Body of pancreas (tissue), 4 donors: ENCODE results near the gene FAM180A. TPM values are rescaled to one million over a fixed set of nuclear protein-coding genes. Genes with fewer than 3 reads are reported as not detected.
A peak's percentile ranks its signal among the peaks of the same experiment; 100 is the strongest.

Experiments
- ATAC-seq: fragments of 150-250 bp; one replicate; pipeline ENCODE4 v1.9.1; 2016
- DNase-seq, 4 donors: peaks; one replicate each; pipeline ENCODE4 v3.0.0-alpha.2; 2019
- H3K27ac ChIP-seq, 4 donors: fragments of 200-600 bp; sonication (generic); 1 replicate in 3 of 4; 2 replicates in 1 of 4; pipeline versions ENCODE4 v1.5.1 to v1.6.1; 2016 to 2019; ENCODE audit warnings: mild to moderate bottlenecking in 1 of 4, mixed read lengths in 1 of 4, moderate library complexity in 1 of 4
- H3K27me3 ChIP-seq, 2 donors: fragments of 200-600 bp; sonication (generic); one replicate each; pipeline ENCODE4 v1.6.0; 2016; ENCODE audit warnings: mild to moderate bottlenecking in 1 of 2
- H3K36me3 ChIP-seq, 2 donors: fragments of 200-600 bp; sonication (generic); replicated peaks in 1 of 2; 2 replicates each; pipeline ENCODE4 v1.5.1; 2016; ENCODE audit warnings: low read depth in 2 of 2; ENCODE audit not compliant: insufficient read depth in 1 of 2
- H3K4me1 ChIP-seq: fragments of 200-600 bp; sonication (generic); one replicate; pipeline ENCODE4 v1.6.0; 2016
- H3K4me3 ChIP-seq, 2 donors: fragments of 200-600 bp; sonication (generic); 1 replicate in 1 of 2; 2 replicates in 1 of 2; pipeline ENCODE4 v1.5.1; 2016 to 2019
- H3K9me3 ChIP-seq, 3 donors: fragments of 200-600 bp; sonication (generic); 1 replicate in 2 of 3; 2 replicates in 1 of 3; pipeline ENCODE4 v1.5.1; 2016
- CTCF ChIP-seq, 7 experiments: fragments of 450-650 bp in 4 of 7; fragments of 200-600 bp in 3 of 7; sonication (generic) in 3 of 7; IDR thresholded peaks; one replicate each; pipeline ENCODE4 v1.5.1; 2016 to 2019; ENCODE audit warnings: antibody characterized with exemption in 7 of 7
- POLR2A ChIP-seq, 3 donors: fragments of 450-650 bp; IDR thresholded peaks; one replicate each; pipeline ENCODE4 v1.6.1; 2016; ENCODE audit warnings: antibody characterized with exemption in 3 of 3, mild to moderate bottlenecking in 2 of 3
- WGBS, 2 donors: methylation state at CpG; one replicate each; pipeline ENCODE4 v1.1.5; 2017; 5-methylcytosine and 5-hydroxymethylcytosine counted together
- intact Hi-C: fragments of 100-400 bp; cut with DNase I; formaldehyde crosslinking; loops from one replicate; pipeline ENCODE4 v1.15.1; 2023
- total RNA-seq, 2 donors: library from RNA; depleted of rRNA; stranded (reverse); fragments of >200 nt; gene quantifications; one replicate each; pipeline ENCODE4 v1.1.0, GENCODE V29; 2016

The FAM180A gene
- total RNA-seq, 2 donors from 2014 or later, result 3.1 TPM; not detected in 1

- Histone ChIP-seq H3K36me3 (no peaks in the 10 kb centered on the region), H3K27ac (no peak overlapping the region), H3K4me3 (no peak overlapping the region), H3K27me3 (no peaks in the 10 kb centered on the region), H3K4me1 (no peaks in the 10 kb centered on the region), H3K9me3 (no peaks in the 10 kb centered on the region)
- TF ChIP-seq POLR2A (IDR thresholded peaks at IDR 0.05), result no peak
- TF ChIP-seq CTCF (IDR thresholded peaks at IDR 0.05), result no peak
- ATAC-seq, result no peak
- intact Hi-C loops, result no loop called here
- DNase-seq, result no peak
- 67% methylated on average over 7 of the region's 7 CpGs for WGBS, 2 donors
Observed at GRCh38 chr7:135706858-135707569, 41.6 kb downstream of the FAM180A start.

- WGBS, 2 donors, result 87 to 88% methylated on average over 16 to 20 of the region's 20 CpGs
- Histone ChIP-seq H3K27me3 (no peaks in the 10 kb centered on the region), H3K4me1 (no peaks in the 10 kb centered on the region), H3K36me3 (no peaks in the 10 kb centered on the region), H3K27ac (no peak overlapping the region), H3K9me3 (no peaks in the 10 kb centered on the region), H3K4me3 (no peak overlapping the region)
- ATAC-seq, result no peak
- DNase-seq, result no peak
- TF ChIP-seq CTCF (IDR thresholded peaks at IDR 0.05) (no peak), POLR2A (IDR thresholded peaks at IDR 0.05) (no peak)
- intact Hi-C loops, result no loop called here
Observed at GRCh38 chr7:135706038-135706742, 42.4 kb downstream of the FAM180A start.

- WGBS, 2 donors, result 46 to 60% methylated on average over 5 of the region's 5 CpGs
- H3K9me3 ChIP-seq, result no peaks in the 10 kb centered on the region
- ATAC-seq (peak; percentile 74), DNase-seq (peak in 2 of 4 donors; percentile 26 to 31)
- H3K4me3 ChIP-seq, result no peak overlapping the region
- no peaks in the 10 kb centered on the region for H3K4me1 ChIP-seq
- no peak overlapping the region for H3K27ac ChIP-seq
- TF ChIP-seq POLR2A (IDR thresholded peaks at IDR 0.05), result no peak
- TF ChIP-seq CTCF (IDR thresholded peaks at IDR 0.05), result no peak
- no peaks in the 10 kb centered on the region for H3K36me3 ChIP-seq
- intact Hi-C loops, result no loop called here
- H3K27me3 ChIP-seq, result no peaks in the 10 kb centered on the region
Observed at GRCh38 chr7:135704698-135705097, 43.9 kb downstream of the FAM180A start.

GRCh38 chr7:135704074-135704473, 44.5 kb downstream of the FAM180A start:
- ATAC-seq (no peak), DNase-seq (no peak)
- 82% methylated on average over 2 of the region's 2 CpGs; no CpG with 5 or more reads in 1 of the 2 donors for WGBS, 2 donors
- H3K27me3 ChIP-seq, result no peaks in the 10 kb centered on the region
- no peak overlapping the region for H3K27ac ChIP-seq
- no peaks in the 10 kb centered on the region for H3K36me3 ChIP-seq
- no peaks in the 10 kb centered on the region for H3K4me1 ChIP-seq
- no peak overlapping the region for H3K4me3 ChIP-seq
- no peak for TF ChIP-seq CTCF (IDR thresholded peaks at IDR 0.05)
- intact Hi-C loops, result no loop called here
- H3K9me3 ChIP-seq, result no peaks in the 10 kb centered on the region
